HEK293T (cell line): ENCODE results near the gene ZCCHC4.

Experiments
- ARNT ChIP-seq: fragments of 450-650 bp; IDR thresholded peaks from 2 replicates; pipeline ENCODE4 v1.6.1; 2017; ENCODE audit warnings: mild to moderate bottlenecking
- BHLHE40 ChIP-seq: fragments of 450-650 bp; IDR thresholded peaks from 2 replicates; pipeline ENCODE4 v1.6.1; 2016; ENCODE audit warnings: mild to moderate bottlenecking, moderate library complexity, borderline replicate concordance
- CTBP1 ChIP-seq: fragments of 450-650 bp; IDR thresholded peaks from 2 replicates; pipeline ENCODE4 v1.6.1; 2016; ENCODE audit warnings: borderline replicate concordance
- ELF4 ChIP-seq: fragments of 450-650 bp; IDR thresholded peaks from 2 replicates; pipeline ENCODE4 v1.6.1; 2017; ENCODE audit warnings: antibody characterized with exemption
- FOXA1 ChIP-seq: fragments of 450-650 bp; IDR thresholded peaks from 2 replicates; pipeline ENCODE4 v1.6.1; 2016; ENCODE audit warnings: mild to moderate bottlenecking
- FOXK2 ChIP-seq: fragments of 450-650 bp; IDR thresholded peaks from 2 replicates; pipeline ENCODE4 v1.6.1; 2016; ENCODE audit warnings: mild to moderate bottlenecking
- FOXM1 ChIP-seq: fragments of 450-650 bp; IDR thresholded peaks from 2 replicates; pipeline ENCODE4 v1.6.1; 2017; ENCODE audit warnings: mild to moderate bottlenecking, borderline replicate concordance
- L3MBTL2 ChIP-seq: fragments of 450-650 bp; conservative IDR thresholded peaks from 2 replicates; pipeline ENCODE4 v1.6.1; 2016; ENCODE audit warnings: mild to moderate bottlenecking
- LEF1 ChIP-seq: fragments of 450-650 bp; IDR thresholded peaks from 2 replicates; pipeline ENCODE4 v1.6.1; 2017; ENCODE audit warnings: mild to moderate bottlenecking, borderline replicate concordance
- NFRKB ChIP-seq: fragments of 450-650 bp; IDR thresholded peaks from 2 replicates; pipeline ENCODE4 v1.6.1; 2016; ENCODE audit warnings: mild to moderate bottlenecking, moderate library complexity
- SP1 ChIP-seq: fragments of 450-650 bp; IDR thresholded peaks from 2 replicates; pipeline ENCODE4 v1.6.1; 2017
- SUZ12 ChIP-seq: fragments of 450-650 bp; IDR thresholded peaks from 2 replicates; pipeline ENCODE4 v1.6.1; 2016; ENCODE audit warnings: mild to moderate bottlenecking

DNA sequence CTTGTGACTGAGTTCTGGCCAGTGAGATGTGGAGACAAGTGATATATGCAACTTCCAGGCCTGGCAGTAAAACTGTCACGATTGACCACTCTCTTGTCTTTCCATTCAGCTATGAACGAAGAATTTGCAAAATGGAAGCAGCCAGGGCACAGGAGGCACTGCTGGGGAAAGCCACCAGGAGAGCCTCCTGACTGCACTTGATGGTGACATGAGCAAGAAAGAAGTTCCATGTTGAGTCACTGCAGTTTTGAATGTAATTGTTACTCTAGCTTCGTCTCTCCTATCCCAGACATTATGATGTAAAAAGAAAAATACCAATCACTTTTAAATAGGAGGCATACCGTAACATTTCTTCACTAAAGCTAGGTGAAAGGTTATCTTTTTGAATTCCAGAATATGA is 32.4 kb upstream of the ZCCHC4 start:
- TF ChIP-seq LEF1 (no peak), L3MBTL2 (no peak), ELF4 (no peak), BHLHE40 (no peak), FOXK2 (no peak), ARNT (no peak), NFRKB (no peak), FOXM1 (no peak), SP1 (no peak), SUZ12 (no peak), CTBP1 (no peak), FOXA1 (no peak)
